ENCODE measurements around the gene CADPS. TPM values are rescaled to one million over a fixed set of nuclear protein-coding genes. Genes with fewer than 3 reads are reported as not detected.

CADPS gene
- total RNA-seq, 1 experiment from 2014 or later: 7.0 TPM

DNA sequence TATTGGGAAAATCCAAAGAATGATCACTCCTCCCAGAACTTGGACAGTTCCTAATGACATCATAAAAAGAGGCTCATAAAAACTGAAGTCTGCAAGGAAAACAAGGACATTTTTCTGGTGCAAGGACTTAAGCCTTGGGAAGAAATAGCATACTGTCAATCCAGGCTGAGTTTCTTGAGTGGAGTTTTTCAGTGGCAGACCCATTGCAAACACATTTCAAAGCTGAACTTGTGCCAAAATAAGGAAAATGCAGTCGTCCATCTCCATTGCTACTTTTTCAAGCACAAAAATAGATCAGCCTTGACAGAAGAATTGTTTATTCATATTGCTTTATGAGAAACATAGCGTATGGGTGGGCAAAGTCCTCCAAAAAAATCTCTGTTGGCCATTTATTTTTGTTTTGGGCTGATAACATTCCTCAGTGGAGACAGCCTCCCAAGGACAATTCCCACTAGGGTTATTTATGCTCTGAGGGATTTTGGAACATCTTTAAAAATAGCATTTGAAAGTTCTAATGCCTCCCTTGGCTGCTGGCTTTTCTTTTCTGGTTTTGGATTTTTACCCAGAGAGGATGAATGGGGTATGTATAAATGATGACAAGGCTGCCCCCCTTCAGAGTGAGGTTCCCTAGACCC, 220.0 kb downstream of the CADPS start:
- POLR2A ChIA-PET: no interaction called here
- ATAC-seq: no peak
- TF ChIP-seq IRF2 (CRISPR knock-in tag; IDR thresholded peaks at IDR 0.05; ENCODE audit: borderline replicate concordance, low read depth) (no peak), KAT7 (CRISPR knock-in tag; IDR thresholded peaks at IDR 0.05; ENCODE audit: borderline replicate concordance) (no peak), ZNF396 (CRISPR knock-in tag; IDR thresholded peaks at IDR 0.05; ENCODE audit: borderline replicate concordance) (no peak), GTF2I (CRISPR knock-in tag; conservative IDR thresholded peaks at IDR 0.05) (no peak), PRRX2 (CRISPR knock-in tag; IDR thresholded peaks at IDR 0.05) (no peak), RELA (CRISPR knock-in tag; IDR thresholded peaks at IDR 0.05; ENCODE audit: borderline replicate concordance) (no peak), NFYB (CRISPR knock-in tag; conservative IDR thresholded peaks at IDR 0.05; ENCODE audit: low read depth) (no peak), CREB1 (CRISPR knock-in tag; IDR thresholded peaks at IDR 0.05) (no peak)
- TF ChIP-seq, protein P1, sequence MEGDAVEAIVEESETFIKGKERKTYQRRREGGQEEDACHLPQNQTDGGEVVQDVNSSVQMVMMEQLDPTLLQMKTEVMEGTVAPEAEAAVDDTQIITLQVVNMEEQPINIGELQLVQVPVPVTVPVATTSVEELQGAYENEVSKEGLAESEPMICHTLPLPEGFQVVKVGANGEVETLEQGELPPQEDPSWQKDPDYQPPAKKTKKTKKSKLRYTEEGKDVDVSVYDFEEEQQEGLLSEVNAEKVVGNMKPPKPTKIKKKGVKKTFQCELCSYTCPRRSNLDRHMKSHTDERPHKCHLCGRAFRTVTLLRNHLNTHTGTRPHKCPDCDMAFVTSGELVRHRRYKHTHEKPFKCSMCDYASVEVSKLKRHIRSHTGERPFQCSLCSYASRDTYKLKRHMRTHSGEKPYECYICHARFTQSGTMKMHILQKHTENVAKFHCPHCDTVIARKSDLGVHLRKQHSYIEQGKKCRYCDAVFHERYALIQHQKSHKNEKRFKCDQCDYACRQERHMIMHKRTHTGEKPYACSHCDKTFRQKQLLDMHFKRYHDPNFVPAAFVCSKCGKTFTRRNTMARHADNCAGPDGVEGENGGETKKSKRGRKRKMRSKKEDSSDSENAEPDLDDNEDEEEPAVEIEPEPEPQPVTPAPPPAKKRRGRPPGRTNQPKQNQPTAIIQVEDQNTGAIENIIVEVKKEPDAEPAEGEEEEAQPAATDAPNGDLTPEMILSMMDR (IDR thresholded peaks at IDR 0.05): no peak
- TF ChIP-seq, protein P2, sequence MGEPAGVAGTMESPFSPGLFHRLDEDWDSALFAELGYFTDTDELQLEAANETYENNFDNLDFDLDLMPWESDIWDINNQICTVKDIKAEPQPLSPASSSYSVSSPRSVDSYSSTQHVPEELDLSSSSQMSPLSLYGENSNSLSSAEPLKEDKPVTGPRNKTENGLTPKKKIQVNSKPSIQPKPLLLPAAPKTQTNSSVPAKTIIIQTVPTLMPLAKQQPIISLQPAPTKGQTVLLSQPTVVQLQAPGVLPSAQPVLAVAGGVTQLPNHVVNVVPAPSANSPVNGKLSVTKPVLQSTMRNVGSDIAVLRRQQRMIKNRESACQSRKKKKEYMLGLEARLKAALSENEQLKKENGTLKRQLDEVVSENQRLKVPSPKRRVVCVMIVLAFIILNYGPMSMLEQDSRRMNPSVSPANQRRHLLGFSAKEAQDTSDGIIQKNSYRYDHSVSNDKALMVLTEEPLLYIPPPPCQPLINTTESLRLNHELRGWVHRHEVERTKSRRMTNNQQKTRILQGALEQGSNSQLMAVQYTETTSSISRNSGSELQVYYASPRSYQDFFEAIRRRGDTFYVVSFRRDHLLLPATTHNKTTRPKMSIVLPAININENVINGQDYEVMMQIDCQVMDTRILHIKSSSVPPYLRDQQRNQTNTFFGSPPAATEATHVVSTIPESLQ (CRISPR knock-in tag; IDR thresholded peaks at IDR 0.05): no peak
- TF ChIP-seq, protein P3, sequence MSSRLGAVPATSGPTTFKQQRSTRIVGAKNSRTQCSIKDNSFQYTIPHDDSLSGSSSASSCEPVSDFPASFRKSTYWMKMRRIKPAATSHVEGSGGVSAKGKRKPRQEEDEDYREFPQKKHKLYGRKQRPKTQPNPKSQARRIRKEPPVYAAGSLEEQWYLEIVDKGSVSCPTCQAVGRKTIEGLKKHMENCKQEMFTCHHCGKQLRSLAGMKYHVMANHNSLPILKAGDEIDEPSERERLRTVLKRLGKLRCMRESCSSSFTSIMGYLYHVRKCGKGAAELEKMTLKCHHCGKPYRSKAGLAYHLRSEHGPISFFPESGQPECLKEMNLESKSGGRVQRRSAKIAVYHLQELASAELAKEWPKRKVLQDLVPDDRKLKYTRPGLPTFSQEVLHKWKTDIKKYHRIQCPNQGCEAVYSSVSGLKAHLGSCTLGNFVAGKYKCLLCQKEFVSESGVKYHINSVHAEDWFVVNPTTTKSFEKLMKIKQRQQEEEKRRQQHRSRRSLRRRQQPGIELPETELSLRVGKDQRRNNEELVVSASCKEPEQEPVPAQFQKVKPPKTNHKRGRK (CRISPR knock-in tag; IDR thresholded peaks at IDR 0.05; ENCODE audit: borderline replicate concordance): no peak
- TF ChIP-seq, protein P4, sequence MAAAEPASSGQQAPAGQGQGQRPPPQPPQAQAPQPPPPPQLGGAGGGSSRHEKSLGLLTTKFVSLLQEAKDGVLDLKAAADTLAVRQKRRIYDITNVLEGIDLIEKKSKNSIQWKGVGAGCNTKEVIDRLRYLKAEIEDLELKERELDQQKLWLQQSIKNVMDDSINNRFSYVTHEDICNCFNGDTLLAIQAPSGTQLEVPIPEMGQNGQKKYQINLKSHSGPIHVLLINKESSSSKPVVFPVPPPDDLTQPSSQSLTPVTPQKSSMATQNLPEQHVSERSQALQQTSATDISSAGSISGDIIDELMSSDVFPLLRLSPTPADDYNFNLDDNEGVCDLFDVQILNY (CRISPR knock-in tag; IDR thresholded peaks at IDR 0.05): no peak
- TF ChIP-seq, protein P5, sequence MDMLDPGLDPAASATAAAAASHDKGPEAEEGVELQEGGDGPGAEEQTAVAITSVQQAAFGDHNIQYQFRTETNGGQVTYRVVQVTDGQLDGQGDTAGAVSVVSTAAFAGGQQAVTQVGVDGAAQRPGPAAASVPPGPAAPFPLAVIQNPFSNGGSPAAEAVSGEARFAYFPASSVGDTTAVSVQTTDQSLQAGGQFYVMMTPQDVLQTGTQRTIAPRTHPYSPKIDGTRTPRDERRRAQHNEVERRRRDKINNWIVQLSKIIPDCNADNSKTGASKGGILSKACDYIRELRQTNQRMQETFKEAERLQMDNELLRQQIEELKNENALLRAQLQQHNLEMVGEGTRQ (CRISPR knock-in tag; IDR thresholded peaks at IDR 0.05): no peak
- H3K27me3 Mint-ChIP-seq (ENCODE audit: low read depth): no peaks in the 10 kb centered on the region
- no peaks in the 10 kb centered on the region for H3K9me3 Mint-ChIP-seq
- H3K4me1 Mint-ChIP-seq: 0 out of 2 replicates have a peak, but pooled peaks cover 3% of the 10 kb centered on the region
- CTCF ChIA-PET: interaction anchor here (1.6 kb wide), 1 partner anchor 13 kb away, joined by 5 read pairs; no protein-coding TSS in a partner anchor
- no peaks in the 10 kb centered on the region for H3K36me3 Mint-ChIP-seq
- no peak overlapping the region for H3K27ac Mint-ChIP-seq
- no peak overlapping the region for H3K4me3 Mint-ChIP-seq
- no peak for DNase-seq (ENCODE audit: low spot score)

DNA sequence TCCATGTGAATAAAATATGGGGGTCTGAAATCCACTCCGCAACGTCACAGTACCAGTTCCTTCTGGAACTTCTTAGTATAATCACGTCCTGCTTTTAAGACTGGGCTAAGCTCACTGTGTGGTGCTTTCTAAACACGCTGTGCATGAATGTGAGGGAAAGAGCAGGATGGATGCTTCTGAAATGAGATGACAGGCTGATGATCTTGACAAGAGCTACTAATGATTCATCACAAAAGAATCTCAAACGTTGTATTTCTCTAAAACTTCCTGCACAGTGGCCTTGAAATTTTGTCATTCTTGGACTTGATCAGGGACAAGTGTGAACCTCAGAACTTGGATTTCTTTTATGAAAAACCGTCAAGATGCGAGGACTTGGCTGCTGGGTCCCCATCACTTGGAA, 221.4 kb downstream of the CADPS start:
- DNase-seq (ENCODE audit: low spot score): no peak
- ATAC-seq: no peak
- H3K27ac Mint-ChIP-seq: no peak overlapping the region
- no peak overlapping the region for H3K4me3 Mint-ChIP-seq
- H3K36me3 Mint-ChIP-seq: no peaks in the 10 kb centered on the region
- CTCF ChIA-PET: interaction anchor here (1.5 to 1.6 kb wide), 2 partner anchors 12 to 14 kb away, joined by 3 to 5 read pairs; no protein-coding TSS in a partner anchor
- POLR2A ChIA-PET: no interaction called here
- H3K9me3 Mint-ChIP-seq: no peaks in the 10 kb centered on the region
- 0 out of 2 replicates have a peak, but pooled peaks cover 3% of the 10 kb centered on the region for H3K4me1 Mint-ChIP-seq
- no peaks in the 10 kb centered on the region for H3K27me3 Mint-ChIP-seq (ENCODE audit: low read depth)
- no peak for TF ChIP-seq GTF2I (CRISPR knock-in tag; conservative IDR thresholded peaks at IDR 0.05)
- no peak for TF ChIP-seq IRF2 (CRISPR knock-in tag; IDR thresholded peaks at IDR 0.05; ENCODE audit: borderline replicate concordance, low read depth)
- TF ChIP-seq, protein P6, sequence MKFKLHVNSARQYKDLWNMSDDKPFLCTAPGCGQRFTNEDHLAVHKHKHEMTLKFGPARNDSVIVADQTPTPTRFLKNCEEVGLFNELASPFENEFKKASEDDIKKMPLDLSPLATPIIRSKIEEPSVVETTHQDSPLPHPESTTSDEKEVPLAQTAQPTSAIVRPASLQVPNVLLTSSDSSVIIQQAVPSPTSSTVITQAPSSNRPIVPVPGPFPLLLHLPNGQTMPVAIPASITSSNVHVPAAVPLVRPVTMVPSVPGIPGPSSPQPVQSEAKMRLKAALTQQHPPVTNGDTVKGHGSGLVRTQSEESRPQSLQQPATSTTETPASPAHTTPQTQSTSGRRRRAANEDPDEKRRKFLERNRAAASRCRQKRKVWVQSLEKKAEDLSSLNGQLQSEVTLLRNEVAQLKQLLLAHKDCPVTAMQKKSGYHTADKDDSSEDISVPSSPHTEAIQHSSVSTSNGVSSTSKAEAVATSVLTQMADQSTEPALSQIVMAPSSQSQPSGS (CRISPR knock-in tag; IDR thresholded peaks at IDR 0.05; ENCODE audit: borderline replicate concordance, low read depth): no peak
- no peak for TF ChIP-seq SP1 (CRISPR knock-in tag; conservative IDR thresholded peaks at IDR 0.05)
- TF ChIP-seq, protein P2 (CRISPR knock-in tag; IDR thresholded peaks at IDR 0.05): no peak
- TF ChIP-seq PRRX2 (CRISPR knock-in tag; IDR thresholded peaks at IDR 0.05): no peak
- TF ChIP-seq, protein P5 (CRISPR knock-in tag; IDR thresholded peaks at IDR 0.05): no peak
- TF ChIP-seq, protein P7, sequence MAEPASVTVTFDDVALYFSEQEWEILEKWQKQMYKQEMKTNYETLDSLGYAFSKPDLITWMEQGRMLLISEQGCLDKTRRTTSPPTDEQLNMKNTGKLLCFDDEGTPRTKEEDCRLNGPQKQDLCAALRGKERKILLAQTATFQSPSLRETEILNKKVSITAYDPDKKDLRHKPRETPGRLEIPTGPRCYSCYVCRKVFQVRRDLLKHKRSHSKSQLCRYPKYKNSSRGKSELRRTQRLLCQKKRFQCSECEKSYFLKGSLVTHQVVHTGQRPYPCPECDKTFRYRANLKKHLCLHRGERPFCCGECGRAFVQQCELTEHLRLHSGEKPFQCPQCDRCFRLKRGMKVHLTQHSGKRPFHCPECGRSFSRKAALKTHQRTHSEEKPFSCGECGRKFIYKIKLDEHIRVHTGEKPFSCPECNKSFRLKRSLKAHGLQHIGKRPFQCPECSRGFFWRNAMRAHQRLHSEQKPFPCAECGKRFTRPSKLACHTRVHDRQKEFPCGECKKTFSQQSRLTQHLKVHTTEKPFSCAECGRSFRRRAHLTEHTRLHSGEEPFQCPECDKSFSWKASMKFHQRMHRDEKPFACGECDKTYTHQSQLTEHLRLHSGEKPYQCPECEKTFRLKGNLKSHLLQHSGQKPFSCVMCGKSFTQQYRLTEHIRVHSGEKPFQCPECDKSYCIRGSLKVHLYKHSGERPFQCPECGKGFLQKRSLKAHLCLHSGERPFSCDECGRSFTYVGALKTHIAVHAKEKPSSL (CRISPR knock-in tag; conservative IDR thresholded peaks at IDR 0.05): no peak
- TF ChIP-seq, protein P8, sequence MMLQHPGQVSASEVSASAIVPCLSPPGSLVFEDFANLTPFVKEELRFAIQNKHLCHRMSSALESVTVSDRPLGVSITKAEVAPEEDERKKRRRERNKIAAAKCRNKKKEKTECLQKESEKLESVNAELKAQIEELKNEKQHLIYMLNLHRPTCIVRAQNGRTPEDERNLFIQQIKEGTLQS (CRISPR knock-in tag; conservative IDR thresholded peaks at IDR 0.05): no peak
- no peak for TF ChIP-seq EMX1 (CRISPR knock-in tag; IDR thresholded peaks at IDR 0.05)
